K562 (cell line): ENCODE data around the gene SLC22A23. TPM values are rescaled to one million over a fixed set of nuclear protein-coding genes. Genes with fewer than 3 reads are reported as not detected.
A peak's percentile ranks its signal among the peaks of the same experiment; 100 is the strongest.

Experiments used
- BRCA1 ChIP-seq, 2 experiments: fragments of 450-650 bp in 1 of 2; sonication (generic) in 1 of 2; formaldehyde crosslinking in 1 of 2; IDR thresholded peaks; 2 replicates each; pipeline versions ENCODE4 v1.5.0 to v1.6.1; 2017 to 2020; ENCODE audit warnings: mild to moderate bottlenecking in 1 of 2, missing genetic modification reagents in 1 of 2
- EP400 ChIP-seq: fragments of 450-650 bp; IDR thresholded peaks from 2 replicates; pipeline ENCODE4 v1.6.1; 2017; ENCODE audit warnings: antibody characterized with exemption, mild to moderate bottlenecking, moderate library complexity
- FOSL1 ChIP-seq: fragments of 200-800 bp; sonication (Bioruptor generic); conservative IDR thresholded peaks from 2 replicates; pipeline ENCODE4 v1.6.1; 2016; ENCODE audit warnings: missing genetic modification characterization, missing compliant biosample characterization
- FOXM1 ChIP-seq, 2 experiments: fragments of 450-650 bp in 1 of 2; sonication (generic) in 1 of 2; formaldehyde crosslinking in 1 of 2; IDR thresholded peaks; 2 replicates each; pipeline versions ENCODE4 v1.6.1 to v1.9.0; 2017 to 2022; ENCODE audit warnings: low read depth in 2 of 2, mild to moderate bottlenecking in 2 of 2, missing genetic modification reagents in 1 of 2, moderate library complexity in 1 of 2
- ILK ChIP-seq: fragments of 450-650 bp; IDR thresholded peaks from 2 replicates; pipeline ENCODE4 v1.6.1; 2016; ENCODE audit warnings: missing genetic modification characterization, low read depth, mild to moderate bottlenecking, missing compliant biosample characterization, moderate library complexity, borderline replicate concordance
- JUN ChIP-seq, 2 experiments: sonication (generic) in 1 of 2; formaldehyde crosslinking in 1 of 2; IDR thresholded peaks; 2 replicates each; pipeline versions ENCODE4 v1.6.1 to v1.8.0; 2012 to 2022; ENCODE audit warnings: borderline replicate concordance in 2 of 2, mild to moderate bottlenecking in 2 of 2, improper control_type of control experiment in 1 of 2, low read depth in 1 of 2, low read length in 1 of 2, missing genetic modification reagents in 1 of 2
- RFX1 ChIP-seq: fragments of 450-650 bp; IDR thresholded peaks from 2 replicates; pipeline ENCODE4 v1.6.1; 2016; ENCODE audit warnings: mild to moderate bottlenecking, moderate library complexity
- RFX7 ChIP-seq: fragments of 250-450 bp; sonication (Bioruptor Pico); IDR thresholded peaks from 2 replicates; pipeline ENCODE4 v1.5.1; 2021; ENCODE audit warnings: mild to moderate bottlenecking
- SPI1 ChIP-seq: IDR thresholded peaks from 2 replicates; pipeline ENCODE4 v1.6.1; 2011; ENCODE audit warnings: low read depth, low read length, control low read depth, borderline replicate concordance
- ZKSCAN8 ChIP-seq: fragments of 200-800 bp; sonication (Bioruptor generic); IDR thresholded peaks from 2 replicates; pipeline ENCODE4 v1.6.1; 2016; ENCODE audit warnings: missing genetic modification characterization, missing compliant biosample characterization
- ZNF311 ChIP-seq: fragments of 250-450 bp; sonication (Bioruptor Pico); IDR thresholded peaks from 2 replicates; pipeline ENCODE4 v1.4.0; 2020; ENCODE audit warnings: mild to moderate bottlenecking, moderate library complexity
- polyA plus RNA-seq, 8 experiments: library from polyadenylated mRNA; depleted of rRNA in 4 of 8; stranded (reverse) in 5 of 8; unstranded in 3 of 8; fragments of >200 nt; fragmentation: Nextera tagmentation in 2 of 8; fragmentation: Illumina TruSeq in 1 of 8; extraction: Ambion mirVana in 2 of 8; extraction: Trizol in 1 of 8; gene quantifications; 2 replicates each; pipeline versions ENCODE4 v1.2.1 to v1.2.3, GENCODE V29; 2011 to 2014; ENCODE audit warnings: inconsistent platforms in 1 of 8, missing spikeins in 1 of 8
- total RNA-seq, 7 experiments: library from RNA; depleted of rRNA in 6 of 7; stranded (reverse); fragments of >200 nt in 6 of 7; fragmentation: Illumina TruSeq in 2 of 7; extraction: Trizol in 2 of 7; gene quantifications; 2 replicates each; pipeline versions ENCODE4 v1.2.1 to v1.2.3, GENCODE V29; 2011 to 2021; ENCODE audit warnings: low replicate concordance in 1 of 7
- TF ChIP-seq, protein P1 (sequence below): fragments of 200-600 bp; sonication (generic); IDR thresholded peaks from one replicate; pipeline ENCODE4 v1.6.1; 2012; ENCODE audit warnings: mild to moderate bottlenecking, low read depth, low read length, inconsistent platforms
- TF ChIP-seq, protein P2 (sequence below): sonication (generic); formaldehyde crosslinking; IDR thresholded peaks from 2 replicates; pipeline ENCODE4 v1.8.1; 2023; ENCODE audit warnings: mild to moderate bottlenecking, missing genetic modification reagents

SLC22A23 gene
- total and polyA plus RNA-seq, 9 of the 15 experiments (the other 6 are each of a cell fraction or from before 2014, with no cell fraction given), result 0.30 to 8.7 (median 2.5) TPM

DNA sequence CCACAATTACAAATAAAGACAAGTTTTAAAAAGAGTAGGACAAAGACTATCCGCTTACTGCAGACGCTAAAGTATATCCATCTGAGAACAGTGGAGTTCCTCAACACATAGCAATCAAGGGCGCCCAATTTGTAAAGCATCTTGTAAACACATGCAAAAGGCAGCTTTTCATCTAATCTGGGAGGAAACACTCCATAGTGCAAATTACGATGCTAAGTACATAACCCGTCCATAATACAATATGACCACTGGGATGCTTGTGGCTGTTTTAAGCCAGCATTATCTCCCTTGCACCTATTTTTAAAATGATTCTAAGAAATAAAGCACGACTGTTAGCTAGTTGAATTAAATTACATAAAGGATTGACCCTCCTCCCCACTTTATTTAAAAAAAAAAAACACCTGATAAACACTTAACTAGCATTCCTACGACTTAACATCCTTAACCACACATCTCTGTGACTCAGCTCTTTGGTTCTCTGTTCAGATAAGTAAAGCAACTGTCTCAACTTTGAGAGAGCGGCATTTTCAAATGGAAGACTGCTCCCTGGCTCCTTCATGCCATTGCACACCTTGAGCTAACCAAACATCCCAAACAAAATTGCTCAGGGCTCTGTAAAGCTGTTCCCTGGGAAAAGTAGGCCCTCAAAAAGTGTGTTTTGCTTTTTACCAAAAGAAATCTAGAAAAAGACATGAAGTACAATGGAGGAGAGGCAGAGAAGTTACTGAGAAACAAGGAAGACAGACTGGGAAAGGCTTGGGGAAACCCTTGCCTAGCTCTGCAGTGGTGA lies 14.2 kb downstream of the SLC22A23 start (continued):
- TF ChIP-seq, protein P1, sequence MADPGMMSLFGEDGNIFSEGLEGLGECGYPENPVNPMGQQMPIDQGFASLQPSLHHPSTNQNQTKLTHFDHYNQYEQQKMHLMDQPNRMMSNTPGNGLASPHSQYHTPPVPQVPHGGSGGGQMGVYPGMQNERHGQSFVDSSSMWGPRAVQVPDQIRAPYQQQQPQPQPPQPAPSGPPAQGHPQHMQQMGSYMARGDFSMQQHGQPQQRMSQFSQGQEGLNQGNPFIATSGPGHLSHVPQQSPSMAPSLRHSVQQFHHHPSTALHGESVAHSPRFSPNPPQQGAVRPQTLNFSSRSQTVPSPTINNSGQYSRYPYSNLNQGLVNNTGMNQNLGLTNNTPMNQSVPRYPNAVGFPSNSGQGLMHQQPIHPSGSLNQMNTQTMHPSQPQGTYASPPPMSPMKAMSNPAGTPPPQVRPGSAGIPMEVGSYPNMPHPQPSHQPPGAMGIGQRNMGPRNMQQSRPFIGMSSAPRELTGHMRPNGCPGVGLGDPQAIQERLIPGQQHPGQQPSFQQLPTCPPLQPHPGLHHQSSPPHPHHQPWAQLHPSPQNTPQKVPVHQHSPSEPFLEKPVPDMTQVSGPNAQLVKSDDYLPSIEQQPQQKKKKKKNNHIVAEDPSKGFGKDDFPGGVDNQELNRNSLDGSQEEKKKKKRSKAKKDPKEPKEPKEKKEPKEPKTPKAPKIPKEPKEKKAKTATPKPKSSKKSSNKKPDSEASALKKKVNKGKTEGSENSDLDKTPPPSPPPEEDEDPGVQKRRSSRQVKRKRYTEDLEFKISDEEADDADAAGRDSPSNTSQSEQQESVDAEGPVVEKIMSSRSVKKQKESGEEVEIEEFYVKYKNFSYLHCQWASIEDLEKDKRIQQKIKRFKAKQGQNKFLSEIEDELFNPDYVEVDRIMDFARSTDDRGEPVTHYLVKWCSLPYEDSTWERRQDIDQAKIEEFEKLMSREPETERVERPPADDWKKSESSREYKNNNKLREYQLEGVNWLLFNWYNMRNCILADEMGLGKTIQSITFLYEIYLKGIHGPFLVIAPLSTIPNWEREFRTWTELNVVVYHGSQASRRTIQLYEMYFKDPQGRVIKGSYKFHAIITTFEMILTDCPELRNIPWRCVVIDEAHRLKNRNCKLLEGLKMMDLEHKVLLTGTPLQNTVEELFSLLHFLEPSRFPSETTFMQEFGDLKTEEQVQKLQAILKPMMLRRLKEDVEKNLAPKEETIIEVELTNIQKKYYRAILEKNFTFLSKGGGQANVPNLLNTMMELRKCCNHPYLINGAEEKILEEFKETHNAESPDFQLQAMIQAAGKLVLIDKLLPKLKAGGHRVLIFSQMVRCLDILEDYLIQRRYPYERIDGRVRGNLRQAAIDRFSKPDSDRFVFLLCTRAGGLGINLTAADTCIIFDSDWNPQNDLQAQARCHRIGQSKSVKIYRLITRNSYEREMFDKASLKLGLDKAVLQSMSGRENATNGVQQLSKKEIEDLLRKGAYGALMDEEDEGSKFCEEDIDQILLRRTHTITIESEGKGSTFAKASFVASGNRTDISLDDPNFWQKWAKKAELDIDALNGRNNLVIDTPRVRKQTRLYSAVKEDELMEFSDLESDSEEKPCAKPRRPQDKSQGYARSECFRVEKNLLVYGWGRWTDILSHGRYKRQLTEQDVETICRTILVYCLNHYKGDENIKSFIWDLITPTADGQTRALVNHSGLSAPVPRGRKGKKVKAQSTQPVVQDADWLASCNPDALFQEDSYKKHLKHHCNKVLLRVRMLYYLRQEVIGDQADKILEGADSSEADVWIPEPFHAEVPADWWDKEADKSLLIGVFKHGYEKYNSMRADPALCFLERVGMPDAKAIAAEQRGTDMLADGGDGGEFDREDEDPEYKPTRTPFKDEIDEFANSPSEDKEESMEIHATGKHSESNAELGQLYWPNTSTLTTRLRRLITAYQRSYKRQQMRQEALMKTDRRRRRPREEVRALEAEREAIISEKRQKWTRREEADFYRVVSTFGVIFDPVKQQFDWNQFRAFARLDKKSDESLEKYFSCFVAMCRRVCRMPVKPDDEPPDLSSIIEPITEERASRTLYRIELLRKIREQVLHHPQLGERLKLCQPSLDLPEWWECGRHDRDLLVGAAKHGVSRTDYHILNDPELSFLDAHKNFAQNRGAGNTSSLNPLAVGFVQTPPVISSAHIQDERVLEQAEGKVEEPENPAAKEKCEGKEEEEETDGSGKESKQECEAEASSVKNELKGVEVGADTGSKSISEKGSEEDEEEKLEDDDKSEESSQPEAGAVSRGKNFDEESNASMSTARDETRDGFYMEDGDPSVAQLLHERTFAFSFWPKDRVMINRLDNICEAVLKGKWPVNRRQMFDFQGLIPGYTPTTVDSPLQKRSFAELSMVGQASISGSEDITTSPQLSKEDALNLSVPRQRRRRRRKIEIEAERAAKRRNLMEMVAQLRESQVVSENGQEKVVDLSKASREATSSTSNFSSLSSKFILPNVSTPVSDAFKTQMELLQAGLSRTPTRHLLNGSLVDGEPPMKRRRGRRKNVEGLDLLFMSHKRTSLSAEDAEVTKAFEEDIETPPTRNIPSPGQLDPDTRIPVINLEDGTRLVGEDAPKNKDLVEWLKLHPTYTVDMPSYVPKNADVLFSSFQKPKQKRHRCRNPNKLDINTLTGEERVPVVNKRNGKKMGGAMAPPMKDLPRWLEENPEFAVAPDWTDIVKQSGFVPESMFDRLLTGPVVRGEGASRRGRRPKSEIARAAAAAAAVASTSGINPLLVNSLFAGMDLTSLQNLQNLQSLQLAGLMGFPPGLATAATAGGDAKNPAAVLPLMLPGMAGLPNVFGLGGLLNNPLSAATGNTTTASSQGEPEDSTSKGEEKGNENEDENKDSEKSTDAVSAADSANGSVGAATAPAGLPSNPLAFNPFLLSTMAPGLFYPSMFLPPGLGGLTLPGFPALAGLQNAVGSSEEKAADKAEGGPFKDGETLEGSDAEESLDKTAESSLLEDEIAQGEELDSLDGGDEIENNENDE, result no peak
- TF ChIP-seq FOSL1 (tag) (peak; percentile 93), FOXM1 (IDR thresholded peaks at IDR 0.05; ENCODE audit: low read depth) (peak; percentile 37; the same call in 1 of the 2 replicates), FOXM1 (CRISPR knock-in tag; IDR thresholded peaks at IDR 0.05; ENCODE audit: low read depth) (no peak), ILK (tag) (no peak), BRCA1 (IDR thresholded peaks at IDR 0.05) (no peak), BRCA1 (CRISPR knock-in tag; IDR thresholded peaks at IDR 0.05) (no peak), JUN (IDR thresholded peaks at IDR 0.05; ENCODE audit: borderline replicate concordance, low read depth, low read length) (no peak), JUN (CRISPR knock-in tag; IDR thresholded peaks at IDR 0.05; ENCODE audit: borderline replicate concordance) (no peak), SPI1 (no peak), RFX7 (CRISPR knock-in tag) (no peak), EP400 (no peak), ZNF311 (0 out of 2 replicates have a peak, but pooled peaks have one; percentile 26), RFX1 (no peak), ZKSCAN8 (CRISPR knock-in tag) (no peak)
- TF ChIP-seq, protein P2, sequence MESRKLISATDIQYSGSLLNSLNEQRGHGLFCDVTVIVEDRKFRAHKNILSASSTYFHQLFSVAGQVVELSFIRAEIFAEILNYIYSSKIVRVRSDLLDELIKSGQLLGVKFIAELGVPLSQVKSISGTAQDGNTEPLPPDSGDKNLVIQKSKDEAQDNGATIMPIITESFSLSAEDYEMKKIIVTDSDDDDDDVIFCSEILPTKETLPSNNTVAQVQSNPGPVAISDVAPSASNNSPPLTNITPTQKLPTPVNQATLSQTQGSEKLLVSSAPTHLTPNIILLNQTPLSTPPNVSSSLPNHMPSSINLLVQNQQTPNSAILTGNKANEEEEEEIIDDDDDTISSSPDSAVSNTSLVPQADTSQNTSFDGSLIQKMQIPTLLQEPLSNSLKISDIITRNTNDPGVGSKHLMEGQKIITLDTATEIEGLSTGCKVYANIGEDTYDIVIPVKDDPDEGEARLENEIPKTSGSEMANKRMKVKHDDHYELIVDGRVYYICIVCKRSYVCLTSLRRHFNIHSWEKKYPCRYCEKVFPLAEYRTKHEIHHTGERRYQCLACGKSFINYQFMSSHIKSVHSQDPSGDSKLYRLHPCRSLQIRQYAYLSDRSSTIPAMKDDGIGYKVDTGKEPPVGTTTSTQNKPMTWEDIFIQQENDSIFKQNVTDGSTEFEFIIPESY, result peak; percentile 41; the same call in 1 of the 2 replicates
